ENCODE data around the gene KDM3B.
"Not testable (repeated sequence)": the region's sequence is repeated elsewhere in the genome, so short reads cannot be mapped to it uniquely, and the experiment has no call there.

Gene KDM3B

DNA sequence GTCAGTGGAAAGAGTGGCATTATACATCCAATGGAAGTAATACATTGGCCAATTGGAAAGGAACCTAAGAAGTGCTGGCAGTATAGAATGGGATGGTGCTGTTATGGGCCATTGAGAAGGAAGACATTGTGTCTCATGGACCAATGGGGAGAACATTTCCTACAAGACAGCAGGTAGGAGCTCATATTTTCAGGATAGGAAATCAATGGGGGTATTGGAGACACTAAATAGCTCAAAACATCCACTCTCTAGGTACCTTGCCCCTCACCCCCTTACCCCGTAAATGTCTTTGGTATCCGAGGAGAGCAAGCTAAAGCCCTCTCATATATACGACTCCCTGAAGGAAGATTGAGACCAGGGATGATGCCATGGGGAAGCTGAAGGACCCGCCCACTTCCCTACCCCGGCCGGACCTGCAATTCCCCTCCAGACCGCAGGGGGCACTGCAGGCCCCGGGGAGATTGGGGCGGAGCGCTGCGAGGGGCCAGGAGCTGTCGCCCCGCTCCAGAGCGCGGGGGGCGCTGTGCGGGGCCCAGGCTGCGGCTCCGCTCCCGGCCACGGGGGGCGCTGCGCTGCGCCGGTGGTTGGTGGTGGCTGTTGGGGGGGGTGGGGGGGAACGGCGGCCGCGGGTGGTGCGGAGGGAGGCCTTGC, at the start of gene KDM3B:
Gene KDM3B, plus strand, starts transcription at position 615 of the 651 bp plus-strand sequence. CDS start 111 bp downstream, outside the sequence.
- peak; percentile 94 for DNase-seq

GRCh38 chr5:138303372-138303771, 49.1 kb upstream of the KDM3B start:
- DNase-seq, result no peak

- no peak for DNase-seq
Observed at GRCh38 chr5:138305797-138306196, 46.7 kb upstream of the KDM3B start.

DNA sequence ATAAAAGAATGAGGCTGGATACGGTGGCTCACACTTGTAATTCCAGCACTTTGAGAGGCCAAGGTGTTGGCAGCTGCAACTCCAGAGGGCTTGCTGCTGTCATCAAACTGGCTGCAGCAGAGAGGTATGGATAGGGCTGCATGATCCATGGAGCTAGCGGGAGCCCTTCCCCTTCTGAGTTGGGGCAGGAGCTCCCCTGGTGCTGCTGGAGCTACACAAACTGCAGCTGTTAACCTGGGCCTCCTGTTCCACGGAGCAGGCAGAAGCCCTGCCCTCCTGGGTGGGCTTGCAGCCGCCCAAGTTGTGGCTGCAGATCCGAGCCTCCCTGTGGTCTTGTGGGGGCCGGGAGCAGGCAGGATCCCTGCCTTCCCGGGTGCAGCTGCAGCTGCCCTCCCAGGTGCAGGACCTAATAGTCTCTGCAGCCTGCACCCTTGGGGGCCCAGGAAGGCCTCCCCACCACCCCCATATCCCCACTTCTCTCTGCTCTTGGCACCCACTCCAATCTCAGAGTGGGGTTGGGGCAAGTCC, 36.7 kb upstream of the KDM3B start:
- no peak for DNase-seq

DNA sequence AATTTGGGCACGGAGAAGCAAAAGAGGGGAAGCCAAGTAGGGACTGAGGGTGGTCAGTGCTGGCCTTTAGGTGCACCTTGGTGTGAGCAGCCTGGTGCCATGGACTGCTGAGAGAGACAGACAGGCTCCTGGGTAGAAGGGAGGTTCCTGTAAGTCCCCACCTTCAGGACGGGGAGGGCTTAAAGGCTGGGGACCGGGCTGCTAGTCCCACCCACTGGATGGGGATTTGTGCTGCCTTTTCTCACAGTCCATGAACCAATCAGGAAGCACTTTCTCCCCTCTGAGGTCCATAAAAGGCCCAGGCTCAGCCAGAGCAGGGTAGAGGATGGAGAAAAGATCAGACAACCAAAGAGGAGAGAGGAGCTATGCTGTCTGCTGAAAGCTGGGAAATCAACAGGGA, 36.1 kb upstream of the KDM3B start:
- DNase-seq, result no peak

GRCh38 chr5:138318211-138318610, 34.3 kb upstream of the KDM3B start:
- not testable (repeated sequence) for DNase-seq

GRCh38 chr5:138330813-138331448, 21.6 kb upstream of the KDM3B start:
- no peak for DNase-seq

DNA sequence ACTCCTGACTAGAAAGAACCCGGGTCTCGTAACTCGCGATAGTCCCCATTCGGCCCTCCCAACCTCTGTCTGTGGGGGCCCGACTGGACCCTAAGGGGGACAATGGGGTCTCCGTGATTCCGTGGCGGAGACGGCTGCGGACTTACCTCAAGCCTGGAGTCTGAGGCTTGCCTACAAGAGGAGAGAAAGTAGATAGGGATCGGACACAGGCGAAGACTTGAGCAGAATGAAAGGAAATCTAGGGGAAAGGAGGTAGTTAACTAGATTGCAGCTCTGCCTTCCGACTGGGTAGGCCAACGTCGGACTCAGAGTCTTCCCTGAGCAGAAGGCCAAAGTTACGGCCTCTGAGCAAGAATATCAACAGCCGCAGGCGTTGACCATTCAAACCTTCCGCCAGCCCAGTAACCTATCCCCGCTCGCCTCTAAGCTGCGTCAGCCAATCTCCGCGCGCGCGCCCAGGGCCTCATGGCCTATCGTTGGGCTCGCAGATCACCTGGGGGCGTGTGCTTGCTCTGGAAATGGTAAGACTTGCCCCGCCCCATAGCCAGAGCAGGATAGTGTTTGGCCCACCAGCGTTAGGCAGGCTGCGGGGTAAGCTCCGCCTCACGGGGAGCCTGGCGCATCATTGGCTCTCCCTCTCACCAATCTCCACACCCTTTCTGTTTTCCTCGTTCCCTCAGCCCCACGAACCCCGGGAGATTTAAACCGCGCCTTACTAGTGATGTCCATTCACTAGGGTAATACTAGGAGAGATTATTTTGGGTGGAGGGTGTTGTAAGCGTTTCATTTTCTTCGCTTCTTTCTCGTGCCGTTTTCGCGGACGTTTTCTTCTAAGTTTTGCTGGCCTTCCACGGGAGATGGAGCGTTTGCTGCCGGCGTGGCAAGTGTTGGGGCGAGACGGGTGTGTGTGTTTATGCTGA, 20.8 kb upstream of the KDM3B start, which contains the start of gene CDC25C:
Gene CDC25C, minus strand, starts transcription at position 356 of the 920 bp plus-strand sequence. CDS start 624 bp downstream, outside the sequence.
- peak; percentile 98 for DNase-seq

DNA sequence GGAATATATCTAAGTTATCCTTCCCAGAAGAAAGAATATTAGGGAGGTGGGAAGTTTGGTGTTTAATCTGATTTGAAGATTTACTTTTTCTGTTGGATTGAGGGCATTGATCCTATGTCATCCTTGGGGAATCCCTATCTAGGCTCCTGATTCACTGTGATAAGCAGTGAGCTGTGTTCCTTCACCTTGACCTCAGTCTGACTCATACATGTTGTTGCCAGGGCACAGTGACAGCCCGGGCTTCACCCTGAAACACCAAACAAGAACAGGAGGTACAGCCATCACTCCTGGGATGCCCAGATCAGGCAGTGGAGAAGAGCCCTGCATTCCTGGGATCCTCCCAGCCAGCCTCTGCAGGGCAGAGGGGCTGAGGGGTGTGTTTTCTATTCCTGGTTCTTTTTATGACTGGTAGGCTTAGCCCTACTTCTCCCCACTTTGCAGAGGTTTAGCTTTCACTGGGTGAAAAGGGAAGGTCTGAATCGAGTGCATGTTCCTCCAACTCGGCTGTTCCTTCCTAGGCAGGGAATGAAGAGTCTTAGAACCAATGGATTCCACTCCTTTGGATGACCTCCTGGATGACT, 17.5 kb upstream of the KDM3B start:
- peak; percentile 18 for DNase-seq

DNA sequence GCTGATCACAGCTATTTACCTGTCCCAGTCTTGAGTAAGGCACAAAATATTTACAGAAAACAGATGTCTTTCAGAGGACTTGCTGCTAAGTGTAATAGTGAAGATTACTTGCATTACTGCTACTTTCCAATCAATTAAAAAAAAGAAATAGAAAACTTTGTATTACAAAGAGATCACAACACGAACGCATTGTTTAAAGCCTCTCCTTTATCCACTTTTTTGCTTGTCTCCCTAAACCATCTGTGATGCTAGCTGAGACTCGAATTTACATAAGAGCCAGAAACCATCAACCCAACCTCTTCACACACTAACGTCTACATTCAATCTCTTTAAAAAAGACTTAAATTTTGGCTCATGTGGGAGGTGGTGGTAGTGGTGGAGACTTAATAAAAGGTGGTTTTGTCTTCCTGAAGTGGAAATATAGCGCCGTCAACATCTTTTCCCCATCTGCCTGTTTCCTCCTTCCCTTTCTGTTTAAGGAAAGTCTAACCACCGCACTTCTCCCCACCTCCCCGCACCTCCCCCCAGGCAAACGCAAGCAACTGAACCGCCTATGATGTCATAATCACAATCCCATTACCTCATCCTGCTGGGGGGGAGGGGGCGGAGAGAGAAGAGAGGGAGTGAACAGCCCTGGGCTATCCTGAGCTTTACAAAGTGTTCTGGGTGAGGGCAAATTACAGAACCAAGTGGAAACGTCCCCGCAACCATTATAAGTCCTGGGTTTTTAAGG, 15.4 kb upstream of the KDM3B start:
- no peak for DNase-seq

GRCh38 chr5:138337685-138338410, 14.6 kb upstream of the KDM3B start, which contains the start of gene FAM53C:
Gene FAM53C (plus strand): TSS chr5:138338266. CDS start chr5:138341336, 3,070 bp downstream.
- DNase-seq, result peak; percentile 94

GRCh38 chr5:138338411-138339090, 13.9 kb upstream of the KDM3B start:
- DNase-seq, result peak; percentile 18

- DNase-seq, result no peak
Observed at GRCh38 chr5:138339091-138339456, 13.4 kb upstream of the KDM3B start.

- no peak for DNase-seq
Observed at GRCh38 chr5:138339464-138339863, 13.0 kb upstream of the KDM3B start.

GRCh38 chr5:138340008-138340407, 12.5 kb upstream of the KDM3B start:
- DNase-seq, result no peak

DNA sequence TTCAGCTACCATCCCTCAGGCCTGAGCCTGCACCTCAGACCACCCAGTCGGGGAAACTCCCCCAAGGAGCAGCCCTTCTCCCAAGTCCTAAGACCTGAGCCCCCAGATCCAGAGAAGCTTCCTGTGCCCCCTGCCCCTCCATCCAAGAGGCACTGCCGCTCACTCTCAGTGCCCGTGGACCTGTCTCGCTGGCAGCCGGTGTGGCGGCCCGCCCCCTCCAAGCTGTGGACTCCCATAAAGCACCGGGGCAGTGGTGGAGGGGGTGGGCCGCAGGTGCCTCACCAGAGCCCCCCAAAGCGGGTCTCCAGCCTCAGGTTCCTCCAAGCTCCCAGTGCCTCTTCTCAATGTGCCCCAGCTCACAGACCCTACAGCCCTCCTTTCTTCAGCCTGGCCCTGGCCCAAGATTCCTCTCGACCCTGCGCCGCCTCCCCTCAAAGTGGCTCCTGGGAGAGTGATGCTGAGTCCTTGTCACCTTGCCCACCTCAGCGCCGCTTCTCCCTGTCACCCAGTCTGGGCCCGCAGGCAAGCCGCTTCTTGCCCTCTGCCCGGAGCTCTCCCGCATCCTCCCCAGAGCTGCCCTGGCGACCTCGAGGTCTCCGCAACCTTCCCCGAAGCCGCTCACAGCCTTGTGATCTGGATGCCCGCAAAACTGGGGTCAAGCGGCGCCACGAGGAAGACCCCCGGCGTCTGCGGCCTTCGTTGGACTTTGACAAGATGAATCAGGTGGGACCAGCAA, 7.4 kb upstream of the KDM3B start:
- no peak for DNase-seq

DNA sequence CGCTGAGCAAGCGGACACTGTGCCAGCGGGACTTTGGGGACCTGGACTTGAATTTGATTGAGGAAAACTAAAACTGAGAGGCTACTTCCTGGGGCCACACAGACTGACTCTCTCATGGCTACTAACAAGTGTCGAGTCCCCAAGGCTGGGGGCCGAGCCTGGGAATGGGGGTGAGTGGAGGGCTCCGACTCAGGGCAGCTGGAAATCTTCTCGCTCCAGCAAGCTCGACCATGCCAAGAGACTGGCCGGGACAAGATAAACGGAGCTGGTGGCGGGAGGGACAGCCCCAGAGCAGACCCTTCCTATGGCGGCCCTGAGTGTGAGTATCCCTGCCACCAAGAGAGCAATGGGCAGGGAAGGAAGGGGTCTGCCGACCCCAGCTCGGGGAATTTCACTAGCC, 5.6 kb upstream of the KDM3B start:
- no peak for DNase-seq

GRCh38 chr5:138349852-138350562, 2.5 kb upstream of the KDM3B start:
- DNase-seq, result no peak

GRCh38 chr5:138350563-138350890, 2.0 kb upstream of the KDM3B start:
- DNase-seq, result no peak
